Fibroblast of lung (primary cell): ENCODE measurements around the gene STAT4. TPM values are rescaled to one million over a fixed set of nuclear protein-coding genes. Genes with fewer than 3 reads are reported as not detected.

ENCODE experiments used
- DNase-seq, 2 donors: peaks; one replicate each; pipeline versions ENCODE4 v3.0.0 to v3.0.0-alpha.2; 2010; ENCODE audit warnings: low read depth in 2 of 2
- H2AFZ ChIP-seq: 2 replicates; pipeline ENCODE4 v1.5.1; 2012; ENCODE audit warnings: low read length, control low read depth, inconsistent platforms
- H3K27ac ChIP-seq: 2 replicates; pipeline ENCODE4 v1.5.1; 2011; ENCODE audit warnings: low read length, control low read depth; ENCODE audit not compliant: insufficient read depth
- H3K27me3 ChIP-seq: 2 replicates; pipeline ENCODE4 v1.5.1; 2011; ENCODE audit warnings: mild to moderate bottlenecking, low read length; ENCODE audit not compliant: control insufficient read depth, insufficient read depth
- H3K36me3 ChIP-seq: 2 replicates; pipeline ENCODE4 v1.5.1; 2011; ENCODE audit warnings: low read length; ENCODE audit not compliant: control insufficient read depth, insufficient read depth
- H3K4me1 ChIP-seq: 2 replicates; pipeline ENCODE4 v1.5.1; 2011; ENCODE audit warnings: low read length; ENCODE audit not compliant: control insufficient read depth, insufficient read depth; ENCODE audit errors: extremely low read depth
- H3K4me2 ChIP-seq: 2 replicates; pipeline ENCODE4 v1.5.1; 2011; ENCODE audit warnings: low read length, control low read depth; ENCODE audit not compliant: insufficient read depth; ENCODE audit errors: extremely low read depth
- H3K4me3 ChIP-seq, 4 experiments: fragments of 200-600 bp in 1 of 4; sonication (generic) in 1 of 4; replicated peaks in 1 of 4; 2 replicates each; pipeline ENCODE4 v1.5.1; 2011 to 2016; ENCODE audit warnings: low read length in 4 of 4, low read depth in 3 of 4, mild to moderate bottlenecking in 3 of 4, control low read depth in 2 of 4, inconsistent platforms in 1 of 4, mixed read lengths in 1 of 4; ENCODE audit not compliant: insufficient read depth in 1 of 4; ENCODE audit errors: control extremely low read depth in 1 of 4
- H3K79me2 ChIP-seq: 2 replicates; pipeline ENCODE4 v1.5.1; 2012; ENCODE audit warnings: mild to moderate bottlenecking, low read length, inconsistent platforms; ENCODE audit not compliant: control insufficient read depth, insufficient read depth
- H3K9ac ChIP-seq: 2 replicates; pipeline ENCODE4 v1.5.1; 2011; ENCODE audit warnings: mild to moderate bottlenecking, low read length, control low read depth; ENCODE audit not compliant: insufficient read depth
- H3K9me3 ChIP-seq: 2 replicates; pipeline ENCODE4 v1.5.1; 2012; ENCODE audit warnings: low read depth, low read length; ENCODE audit not compliant: control insufficient read depth, insufficient read depth
- H4K20me1 ChIP-seq: 2 replicates; pipeline ENCODE4 v1.5.1; 2011; ENCODE audit warnings: low read length; ENCODE audit not compliant: control insufficient read depth, insufficient read depth; ENCODE audit errors: extremely low read depth
- EZH2 ChIP-seq: IDR thresholded peaks from 2 replicates; pipeline ENCODE4 v1.5.1; 2012; ENCODE audit warnings: low read length, control low read depth, mild to moderate bottlenecking; ENCODE audit errors: missing control alignments
- polyA plus RNA-seq, 2 donors: library from polyadenylated mRNA; depleted of rRNA in 1 of 2; stranded (reverse) in 1 of 2; unstranded in 1 of 2; fragments of >200 nt; gene quantifications; 2 replicates each; pipeline ENCODE4 v1.2.1, GENCODE V29; 2011 to 2012; ENCODE audit warnings: missing spikeins in 1 of 2
- total RNA-seq: library from RNA; depleted of rRNA; stranded (reverse); fragments of >200 nt; gene quantifications from 2 replicates; pipeline ENCODE4 v1.2.1, GENCODE V29; 2014
- TF ChIP-seq, protein P1 (sequence below), 2 donors: IDR thresholded peaks in 1 of 2; conservative IDR thresholded peaks in 1 of 2; 1 replicate in 1 of 2; 2 replicates in 1 of 2; pipeline ENCODE4 v1.5.1; 2011 to 2012; ENCODE audit warnings: low read length in 2 of 2, control low read depth in 1 of 2, inconsistent platforms in 1 of 2, low read depth in 1 of 2, mild to moderate bottlenecking in 1 of 2

Gene STAT4
- total and polyA plus RNA-seq, 2 donors (not counting 1 experiment from before 2014, with no cell fraction given) = 0.66 to 1.2 TPM

DNA sequence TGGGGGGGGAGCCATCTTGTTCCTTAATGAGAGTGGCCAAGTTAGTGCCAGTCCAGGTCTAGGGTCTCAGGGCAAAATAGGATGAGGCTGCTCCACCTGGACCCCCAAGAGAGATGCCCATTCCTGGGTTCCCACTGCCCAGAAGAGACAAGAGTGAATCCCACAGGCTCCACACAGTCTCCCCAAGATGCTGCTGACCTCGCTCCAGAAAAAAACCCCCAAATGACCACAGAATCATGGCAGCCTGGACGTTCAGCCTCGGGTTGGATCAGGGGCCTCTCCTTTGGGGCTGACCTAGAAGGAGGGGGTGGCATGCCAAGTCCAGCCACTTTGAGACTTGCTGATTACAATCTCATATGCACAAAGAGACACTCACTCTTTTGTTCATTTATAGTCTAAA lies 161.9 kb downstream of the STAT4 start:
- H3K4me1 ChIP-seq = no peaks in the 10 kb centered on the region
- H3K27ac ChIP-seq = no peak overlapping the region
- H4K20me1 ChIP-seq = no peaks in the 10 kb centered on the region
- H3K9me3 ChIP-seq = no peaks in the 10 kb centered on the region
- no peak overlapping the region for H3K4me2 ChIP-seq
- H2AFZ ChIP-seq = no peak overlapping the region
- H3K4me3 ChIP-seq = no peak overlapping the region
- no peak for DNase-seq
- H3K79me2 ChIP-seq = no peaks in the 10 kb centered on the region
- no peak overlapping the region for H3K9ac ChIP-seq
- H3K27me3 ChIP-seq = no peaks in the 10 kb centered on the region
- TF ChIP-seq, protein P1, sequence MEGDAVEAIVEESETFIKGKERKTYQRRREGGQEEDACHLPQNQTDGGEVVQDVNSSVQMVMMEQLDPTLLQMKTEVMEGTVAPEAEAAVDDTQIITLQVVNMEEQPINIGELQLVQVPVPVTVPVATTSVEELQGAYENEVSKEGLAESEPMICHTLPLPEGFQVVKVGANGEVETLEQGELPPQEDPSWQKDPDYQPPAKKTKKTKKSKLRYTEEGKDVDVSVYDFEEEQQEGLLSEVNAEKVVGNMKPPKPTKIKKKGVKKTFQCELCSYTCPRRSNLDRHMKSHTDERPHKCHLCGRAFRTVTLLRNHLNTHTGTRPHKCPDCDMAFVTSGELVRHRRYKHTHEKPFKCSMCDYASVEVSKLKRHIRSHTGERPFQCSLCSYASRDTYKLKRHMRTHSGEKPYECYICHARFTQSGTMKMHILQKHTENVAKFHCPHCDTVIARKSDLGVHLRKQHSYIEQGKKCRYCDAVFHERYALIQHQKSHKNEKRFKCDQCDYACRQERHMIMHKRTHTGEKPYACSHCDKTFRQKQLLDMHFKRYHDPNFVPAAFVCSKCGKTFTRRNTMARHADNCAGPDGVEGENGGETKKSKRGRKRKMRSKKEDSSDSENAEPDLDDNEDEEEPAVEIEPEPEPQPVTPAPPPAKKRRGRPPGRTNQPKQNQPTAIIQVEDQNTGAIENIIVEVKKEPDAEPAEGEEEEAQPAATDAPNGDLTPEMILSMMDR (conservative IDR thresholded peaks at IDR 0.05 in 1 of 2, IDR thresholded peaks at IDR 0.05 in 1 of 2; ENCODE audit: low read depth in 1 of 2, low read length in 2 of 2) = no peak
- TF ChIP-seq EZH2 = no peak
- H3K36me3 ChIP-seq = peaks cover 24% of the 10 kb centered on the region

DNA sequence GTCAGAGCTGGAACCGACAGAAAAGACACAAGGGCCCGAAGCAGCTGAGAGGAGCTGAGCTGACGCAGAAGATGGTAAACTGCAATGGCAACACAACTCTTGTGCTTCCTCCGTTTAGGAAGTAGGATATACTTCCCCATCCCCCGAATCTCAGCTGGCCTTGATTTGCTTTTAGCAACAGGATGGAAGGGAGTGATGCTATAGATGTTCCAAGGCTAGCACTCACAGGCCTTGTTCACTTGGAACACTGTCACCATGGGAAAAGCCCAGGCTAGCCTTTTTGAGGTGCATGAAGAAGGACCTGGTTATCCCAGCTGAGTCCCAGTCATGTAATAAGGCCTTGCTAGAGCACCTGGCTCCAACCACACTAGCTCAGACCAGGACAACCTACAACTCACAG lies 162.9 kb downstream of the STAT4 start:
- Histone ChIP-seq H2AFZ (no peak overlapping the region), H3K4me2 (no peak overlapping the region), H3K36me3 (peaks cover 25% of the 10 kb centered on the region), H3K4me3 (no peak overlapping the region), H3K27ac (no peak overlapping the region), H3K9me3 (no peaks in the 10 kb centered on the region), H3K9ac (no peak overlapping the region), H4K20me1 (no peaks in the 10 kb centered on the region), H3K4me1 (no peaks in the 10 kb centered on the region), H3K27me3 (no peaks in the 10 kb centered on the region), H3K79me2 (no peaks in the 10 kb centered on the region)
- TF ChIP-seq, protein P1 (conservative IDR thresholded peaks at IDR 0.05 in 1 of 2, IDR thresholded peaks at IDR 0.05 in 1 of 2; ENCODE audit: low read depth in 1 of 2, low read length in 2 of 2) = no peak
- TF ChIP-seq EZH2 = no peak
- DNase-seq = no peak

DNA sequence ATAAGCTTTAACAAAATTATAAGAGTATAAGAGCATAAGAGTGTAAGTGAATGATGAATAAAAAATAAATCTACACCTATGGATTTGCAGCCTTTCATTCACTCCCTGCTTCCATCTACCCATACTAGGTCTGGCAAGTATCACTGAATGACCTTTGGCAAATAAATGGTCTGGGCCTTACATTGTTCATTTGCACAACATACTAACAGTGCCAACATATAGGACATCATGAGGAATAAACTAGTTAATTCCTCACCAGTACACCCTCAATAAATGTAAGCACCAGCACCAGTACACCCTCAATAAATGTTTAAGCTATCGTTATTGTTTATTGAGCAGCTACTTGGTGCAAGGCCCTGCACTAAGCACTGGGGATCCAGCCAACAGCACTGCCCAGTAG lies 163.7 kb downstream of the STAT4 start:
- Histone ChIP-seq H3K9ac (no peak overlapping the region), H3K36me3 (peaks cover 28% of the 10 kb centered on the region)
- no peak for TF ChIP-seq EZH2
- TF ChIP-seq, protein P1 (conservative IDR thresholded peaks at IDR 0.05 in 1 of 2, IDR thresholded peaks at IDR 0.05 in 1 of 2; ENCODE audit: low read depth in 1 of 2, low read length in 2 of 2) = no peak

More for the DNA sequence above, 163.7 kb downstream of the STAT4 start:
- H3K27me3 ChIP-seq = no peaks in the 10 kb centered on the region
- no peak overlapping the region for H2AFZ ChIP-seq
- DNase-seq = no peak
- H3K27ac ChIP-seq = no peak overlapping the region
- H3K4me3 ChIP-seq = no peak overlapping the region
- H3K4me1 ChIP-seq = no peaks in the 10 kb centered on the region
- no peaks in the 10 kb centered on the region for H3K79me2 ChIP-seq
- H3K4me2 ChIP-seq = no peak overlapping the region
- H3K9me3 ChIP-seq = no peaks in the 10 kb centered on the region
- no peaks in the 10 kb centered on the region for H4K20me1 ChIP-seq
